VCaP (cell line): Measurements from ENCODE around the gene RETREG1.

Source experiments
- H3K27ac ChIP-seq: fragments of 450-650 bp; 2 replicates; pipeline ENCODE4 v1.5.1; 2017
- CTCF ChIP-seq: fragments of 450-650 bp; conservative IDR thresholded peaks from 2 replicates; pipeline ENCODE4 v1.5.1; 2017; ENCODE audit warnings: mild to moderate bottlenecking, moderate library complexity

Gene RETREG1

GRCh38 chr5:16609412-16609811 lies 7.4 kb downstream of the RETREG1 start:
- no peak overlapping the region for H3K27ac ChIP-seq
- TF ChIP-seq CTCF = no peak

GRCh38 chr5:16606628-16607027 lies 10.2 kb downstream of the RETREG1 start:
- TF ChIP-seq CTCF = no peak

GRCh38 chr5:16603701-16604100 lies 13.1 kb downstream of the RETREG1 start:
- no peak overlapping the region for H3K27ac ChIP-seq
- no peak for TF ChIP-seq CTCF

More at GRCh38 chr5:16606628-16607027, 10.2 kb downstream of the RETREG1 start:
- H3K27ac ChIP-seq = no peak overlapping the region

DNA sequence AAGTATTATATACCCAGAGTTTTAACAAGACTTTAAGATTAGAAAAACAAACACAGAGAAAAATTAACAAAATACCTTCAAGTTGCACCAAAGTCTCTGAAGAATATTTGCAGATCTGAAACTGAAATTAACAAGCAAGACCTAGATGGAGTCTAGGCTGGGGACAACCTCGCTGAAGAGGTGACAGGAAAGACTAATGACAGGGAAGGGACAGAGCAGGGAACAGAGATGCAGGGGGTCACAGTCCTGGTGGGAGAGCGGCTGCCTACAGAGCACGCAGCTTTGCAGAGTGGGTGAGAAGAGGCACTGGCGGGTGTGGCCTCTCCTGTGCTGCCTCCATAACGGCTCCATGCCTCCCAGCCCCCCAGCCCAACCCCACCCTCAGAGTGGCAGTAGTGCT lies 13.5 kb downstream of the RETREG1 start:
- no peak for TF ChIP-seq CTCF

DNA sequence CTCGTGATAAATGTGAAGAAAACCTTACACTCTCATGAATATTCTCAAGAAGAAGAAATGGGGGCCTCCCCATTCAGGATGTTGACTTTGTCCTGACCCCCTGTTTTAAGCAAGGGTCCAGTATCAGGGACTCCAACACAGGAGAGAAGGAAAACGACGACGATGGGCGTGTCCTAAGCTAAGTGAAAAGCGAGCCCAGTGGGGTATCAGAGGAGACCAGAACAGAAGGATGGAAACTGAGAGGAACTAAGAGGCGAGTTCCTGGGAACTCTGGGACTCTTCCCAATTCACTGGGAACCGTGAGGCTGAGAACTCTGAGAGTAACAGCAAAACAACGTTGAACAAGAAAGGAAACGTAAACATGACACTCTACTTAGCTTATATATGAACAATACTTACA lies 14.6 kb downstream of the RETREG1 start:
- H3K27ac ChIP-seq = no peak overlapping the region
- no peak for TF ChIP-seq CTCF

More for the DNA sequence above, 13.5 kb downstream of the RETREG1 start:
- no peak overlapping the region for H3K27ac ChIP-seq

- no peak overlapping the region for H3K27ac ChIP-seq
- TF ChIP-seq CTCF = no peak
These were observed 15.9 kb downstream of the RETREG1 start for GRCh38 chr5:16600946-16601345.

DNA sequence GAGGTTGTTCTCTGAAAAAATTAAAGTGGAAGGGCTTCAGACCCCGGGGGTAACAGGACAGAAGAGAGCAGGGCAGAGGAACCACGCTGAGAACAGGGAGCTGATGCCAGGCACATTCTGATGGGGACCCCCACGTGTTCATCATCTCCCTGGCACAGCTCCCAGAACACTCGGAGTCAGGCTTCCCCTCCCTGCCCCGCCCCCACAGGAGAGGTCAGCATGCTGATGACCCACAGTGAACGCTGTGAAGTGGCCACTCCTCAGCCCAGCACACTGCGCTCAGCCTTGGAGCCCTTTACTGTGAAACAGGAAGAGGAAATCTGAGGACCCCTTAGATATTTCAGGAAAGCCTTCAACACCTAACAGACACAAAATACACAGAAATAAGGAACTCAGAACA lies 16.4 kb downstream of the RETREG1 start:
- TF ChIP-seq CTCF = no peak
- H3K27ac ChIP-seq = no peak overlapping the region
